Right atrium auricular region (tissue), 2 donors: Measurements from ENCODE around the gene SMYD3. TPM values are rescaled to one million over a fixed set of nuclear protein-coding genes. Genes with fewer than 3 reads are reported as not detected.

Experiments
- DNase-seq: peaks from one replicate; pipeline ENCODE4 v3.0.0-alpha.2; 2019; ENCODE audit warnings: low spot score
- H3K27ac ChIP-seq, 2 donors: fragments of 200-600 bp; sonication (generic); 1 replicate in 1 of 2; 2 replicates in 1 of 2; pipeline ENCODE4 v1.5.1; 2016 to 2019
- H3K27me3 ChIP-seq, 2 donors: fragments of 200-600 bp; sonication (generic); one replicate each; pipeline versions ENCODE4 v1.5.1 to v1.6.0; 2017 to 2019
- H3K36me3 ChIP-seq: fragments of 200-600 bp; sonication (generic); one replicate; pipeline ENCODE4 v1.5.1; 2016
- H3K4me1 ChIP-seq, 2 donors: fragments of 200-600 bp; sonication (generic); one replicate each; pipeline versions ENCODE4 v1.5.1 to v1.6.0; 2017 to 2019
- H3K4me3 ChIP-seq, 2 donors: fragments of 200-600 bp; sonication (generic); 1 replicate in 1 of 2; 2 replicates in 1 of 2; pipeline ENCODE4 v1.5.1; 2017 to 2019; ENCODE audit warnings: mild to moderate bottlenecking in 1 of 2, moderate library complexity in 1 of 2
- H3K9me3 ChIP-seq, 2 donors: fragments of 200-600 bp; sonication (generic); one replicate each; pipeline ENCODE4 v1.5.1; 2019
- total RNA-seq, 2 donors: library from RNA; depleted of rRNA; stranded (reverse); fragments of >200 nt; gene quantifications; one replicate each; pipeline ENCODE4 v1.1.0, GENCODE V29; 2016
- TF ChIP-seq, protein P1 (sequence below), 2 donors: fragments of 200-600 bp; sonication (generic); IDR thresholded peaks; one replicate each; pipeline ENCODE4 v1.5.1; 2019; ENCODE audit warnings: antibody characterized with exemption in 2 of 2

The SMYD3 gene
- total RNA-seq, 2 donors from 2014 or later = 7.9 to 8.5 TPM

GRCh38 chr1:245887829-245888228 lies 619.2 kb downstream of the SMYD3 start:
- TF ChIP-seq, protein P1, sequence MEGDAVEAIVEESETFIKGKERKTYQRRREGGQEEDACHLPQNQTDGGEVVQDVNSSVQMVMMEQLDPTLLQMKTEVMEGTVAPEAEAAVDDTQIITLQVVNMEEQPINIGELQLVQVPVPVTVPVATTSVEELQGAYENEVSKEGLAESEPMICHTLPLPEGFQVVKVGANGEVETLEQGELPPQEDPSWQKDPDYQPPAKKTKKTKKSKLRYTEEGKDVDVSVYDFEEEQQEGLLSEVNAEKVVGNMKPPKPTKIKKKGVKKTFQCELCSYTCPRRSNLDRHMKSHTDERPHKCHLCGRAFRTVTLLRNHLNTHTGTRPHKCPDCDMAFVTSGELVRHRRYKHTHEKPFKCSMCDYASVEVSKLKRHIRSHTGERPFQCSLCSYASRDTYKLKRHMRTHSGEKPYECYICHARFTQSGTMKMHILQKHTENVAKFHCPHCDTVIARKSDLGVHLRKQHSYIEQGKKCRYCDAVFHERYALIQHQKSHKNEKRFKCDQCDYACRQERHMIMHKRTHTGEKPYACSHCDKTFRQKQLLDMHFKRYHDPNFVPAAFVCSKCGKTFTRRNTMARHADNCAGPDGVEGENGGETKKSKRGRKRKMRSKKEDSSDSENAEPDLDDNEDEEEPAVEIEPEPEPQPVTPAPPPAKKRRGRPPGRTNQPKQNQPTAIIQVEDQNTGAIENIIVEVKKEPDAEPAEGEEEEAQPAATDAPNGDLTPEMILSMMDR (IDR thresholded peaks at IDR 0.05) = no peak

GRCh38 chr1:245881767-245882391 lies 625.2 kb downstream of the SMYD3 start:
- TF ChIP-seq, protein P1 (IDR thresholded peaks at IDR 0.05) = no peak

More at GRCh38 chr1:245887829-245888228, 619.2 kb downstream of the SMYD3 start:
- Histone ChIP-seq H3K27me3 (no peaks in the 10 kb centered on the region), H3K27ac (no peak overlapping the region), H3K36me3 (no peaks in the 10 kb centered on the region), H3K4me1 (no peaks in the 10 kb centered on the region), H3K4me3 (no peak overlapping the region), H3K9me3 (peaks cover 0 to 10% of the 10 kb centered on the region in 2 donors)
- no peak for DNase-seq

DNA sequence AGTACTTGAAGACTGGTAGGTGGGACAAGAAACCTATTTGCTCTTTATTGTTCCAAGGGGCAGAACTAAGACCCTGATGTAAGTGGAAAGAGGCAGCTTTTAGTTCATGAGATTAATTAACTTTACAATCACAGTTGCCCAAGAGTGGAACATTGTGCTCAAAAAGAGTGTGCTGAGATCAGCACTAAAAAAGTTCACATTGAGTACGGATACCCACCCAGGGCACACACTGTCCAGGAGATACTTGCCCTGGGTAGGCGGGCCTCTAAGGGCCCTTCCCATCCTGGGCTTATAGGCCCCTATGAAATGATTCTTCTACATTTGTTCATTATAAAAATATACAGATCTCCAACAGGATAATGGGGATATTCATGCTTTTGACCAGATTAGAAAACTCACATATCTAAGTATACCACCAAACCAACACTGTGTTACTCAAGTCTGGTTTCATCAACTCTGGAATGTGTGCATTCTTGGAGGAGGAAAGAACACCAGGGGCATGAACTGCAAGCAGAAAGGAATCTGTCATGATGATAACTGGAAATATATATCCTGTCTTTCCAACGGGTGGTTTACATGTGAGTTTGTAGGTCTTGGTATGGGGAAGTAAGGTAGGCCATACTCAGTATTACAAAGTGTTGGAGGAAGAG lies 626.2 kb downstream of the SMYD3 start:
- no peak overlapping the region for H3K4me3 ChIP-seq
- peaks cover 0 to under 1% of the 10 kb centered on the region in 2 donors for H3K4me1 ChIP-seq
- no peaks in the 10 kb centered on the region for H3K36me3 ChIP-seq
- no peak for DNase-seq
- H3K27ac ChIP-seq = no peak overlapping the region
- TF ChIP-seq, protein P1 (IDR thresholded peaks at IDR 0.05) = no peak
- no peaks in the 10 kb centered on the region for H3K27me3 ChIP-seq
- H3K9me3 ChIP-seq = no peaks in the 10 kb centered on the region

More at GRCh38 chr1:245881767-245882391, 625.2 kb downstream of the SMYD3 start:
- Histone ChIP-seq H3K27ac (no peak overlapping the region), H3K9me3 (no peaks in the 10 kb centered on the region), H3K36me3 (no peaks in the 10 kb centered on the region), H3K27me3 (no peaks in the 10 kb centered on the region), H3K4me1 (no peaks in the 10 kb centered on the region), H3K4me3 (no peak overlapping the region)
- DNase-seq = no peak

GRCh38 chr1:245879091-245879490 lies 628.0 kb downstream of the SMYD3 start:
- H3K4me1 ChIP-seq = peaks cover 0 to 18% of the 10 kb centered on the region in 2 donors
- DNase-seq = no peak
- H3K27me3 ChIP-seq = no peaks in the 10 kb centered on the region
- no peak overlapping the region for H3K27ac ChIP-seq
- no peaks in the 10 kb centered on the region for H3K36me3 ChIP-seq
- TF ChIP-seq, protein P1 (IDR thresholded peaks at IDR 0.05) = no peak
- H3K9me3 ChIP-seq = no peaks in the 10 kb centered on the region
- H3K4me3 ChIP-seq = no peak overlapping the region

- Histone ChIP-seq H3K4me3 (no peak overlapping the region), H3K27ac (no peak overlapping the region), H3K27me3 (no peaks in the 10 kb centered on the region), H3K9me3 (no peaks in the 10 kb centered on the region), H3K36me3 (no peaks in the 10 kb centered on the region), H3K4me1 (peaks cover 0 to 20% of the 10 kb centered on the region in 2 donors)
- TF ChIP-seq, protein P1 (IDR thresholded peaks at IDR 0.05) = no peak
- no peak for DNase-seq
Observed at GRCh38 chr1:245878585-245878984, 628.5 kb downstream of the SMYD3 start.
